Effector memory CD4-positive, alpha-beta T cell (primary cell): ENCODE measurements around the gene PARD3B.

Experiments
- DNase-seq, 3 donors: peaks; one replicate each; pipeline ENCODE4 v3.0.0-alpha.2; 2020
- H3K27ac ChIP-seq: 2 replicates; pipeline ENCODE4 v1.7.0; 2013; ENCODE audit warnings: mild to moderate bottlenecking, low read length, moderate library complexity; ENCODE audit not compliant: insufficient read depth, poor library complexity, severe bottlenecking
- H3K27me3 ChIP-seq: replicated peaks from 2 replicates; pipeline ENCODE4 v1.7.0; 2013; ENCODE audit warnings: mild to moderate bottlenecking, low read length; ENCODE audit not compliant: insufficient read depth, control insufficient read depth, poor library complexity, severe bottlenecking
- H3K36me3 ChIP-seq: 2 replicates; pipeline ENCODE4 v1.7.0; 2013; ENCODE audit warnings: mild to moderate bottlenecking, low read length, moderate library complexity; ENCODE audit not compliant: control insufficient read depth, insufficient read depth
- H3K4me1 ChIP-seq: 2 replicates; pipeline ENCODE4 v1.7.0; 2013; ENCODE audit warnings: low read length, mild to moderate bottlenecking; ENCODE audit not compliant: control insufficient read depth, insufficient read depth, poor library complexity, severe bottlenecking
- H3K4me3 ChIP-seq: 2 replicates; pipeline ENCODE4 v1.7.0; 2013; ENCODE audit warnings: low read length, low read depth, mild to moderate bottlenecking; ENCODE audit not compliant: insufficient read depth, poor library complexity, severe bottlenecking
- H3K9me3 ChIP-seq: 2 replicates; pipeline ENCODE4 v1.7.0; 2013; ENCODE audit warnings: mild to moderate bottlenecking, low read length, moderate library complexity; ENCODE audit not compliant: control insufficient read depth

The PARD3B gene

DNA sequence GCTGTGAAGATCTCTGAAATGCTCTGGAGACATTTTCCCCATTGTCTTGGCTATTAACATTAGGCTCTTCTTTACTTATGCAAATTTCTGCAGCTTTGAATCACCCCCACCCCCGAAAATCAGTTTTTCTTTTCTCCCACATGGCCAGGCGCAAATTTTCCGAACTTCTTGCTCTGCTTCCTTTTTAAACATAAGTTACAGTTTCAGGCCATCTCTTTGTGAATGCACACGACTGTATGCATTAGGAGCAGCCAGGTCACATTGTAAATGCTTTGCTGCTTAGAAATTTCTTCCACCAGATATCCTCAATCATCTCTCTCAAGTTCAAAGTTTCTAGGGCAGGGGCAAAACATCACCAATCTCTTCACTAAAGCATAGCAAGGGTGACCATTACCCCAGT, 106.8 kb downstream of the PARD3B start:
- Histone ChIP-seq H3K27ac (no peak overlapping the region), H3K4me1 (no peaks in the 10 kb centered on the region), H3K36me3 (no peaks in the 10 kb centered on the region), H3K9me3 (no peaks in the 10 kb centered on the region), H3K27me3 (no peaks in the 10 kb centered on the region), H3K4me3 (no peak overlapping the region)
- no peak for DNase-seq

DNA sequence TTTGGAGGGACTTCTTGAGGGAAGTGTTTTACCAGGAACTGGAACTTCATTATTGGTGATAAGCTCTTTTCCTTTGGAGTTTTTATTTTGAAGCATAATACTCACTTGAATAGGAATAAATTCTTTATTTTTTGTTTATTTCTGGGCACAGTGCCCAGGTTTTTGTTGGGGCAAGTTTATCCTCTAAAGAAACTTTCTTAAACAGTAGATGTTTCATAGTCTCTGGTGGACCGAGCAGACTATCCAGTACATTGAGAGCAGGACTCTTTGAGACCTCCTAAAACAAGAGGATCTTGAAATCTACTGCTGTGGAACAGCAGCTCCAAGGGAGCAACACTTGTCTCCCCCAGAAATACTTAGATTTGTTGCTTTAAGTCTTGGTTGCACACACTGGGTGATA, 109.4 kb downstream of the PARD3B start:
- H3K27ac ChIP-seq, result no peak overlapping the region

DNA sequence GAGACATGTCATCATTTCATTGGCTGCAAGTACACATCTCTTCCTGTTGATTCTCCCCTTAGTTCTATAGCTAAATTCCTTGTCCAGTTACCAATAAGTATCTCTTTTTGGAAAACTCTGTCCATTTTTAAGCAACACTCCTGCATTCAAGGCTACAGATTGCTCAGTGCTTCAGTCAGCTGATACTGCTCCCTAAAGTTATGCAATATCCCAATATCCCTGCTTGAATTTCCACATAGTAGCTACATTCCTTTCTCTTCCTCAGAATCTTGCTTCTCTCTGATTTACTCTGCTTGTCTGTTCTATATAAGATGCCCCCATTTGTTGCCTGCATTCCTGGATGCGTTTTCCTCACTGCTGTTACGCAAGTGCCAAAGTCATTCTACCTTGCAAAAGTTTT, 109.8 kb downstream of the PARD3B start:
- no peak overlapping the region for H3K4me3 ChIP-seq
- no peak overlapping the region for H3K27ac ChIP-seq
- no peak for DNase-seq
- H3K4me1 ChIP-seq, result no peaks in the 10 kb centered on the region
- H3K36me3 ChIP-seq, result no peaks in the 10 kb centered on the region
- H3K27me3 ChIP-seq, result no peaks in the 10 kb centered on the region
- no peaks in the 10 kb centered on the region for H3K9me3 ChIP-seq

More for the DNA sequence above, 109.4 kb downstream of the PARD3B start:
- DNase-seq, result no peak
- H3K27me3 ChIP-seq, result no peaks in the 10 kb centered on the region
- no peaks in the 10 kb centered on the region for H3K4me1 ChIP-seq
- no peaks in the 10 kb centered on the region for H3K9me3 ChIP-seq
- H3K36me3 ChIP-seq, result no peaks in the 10 kb centered on the region
- no peak overlapping the region for H3K4me3 ChIP-seq

DNA sequence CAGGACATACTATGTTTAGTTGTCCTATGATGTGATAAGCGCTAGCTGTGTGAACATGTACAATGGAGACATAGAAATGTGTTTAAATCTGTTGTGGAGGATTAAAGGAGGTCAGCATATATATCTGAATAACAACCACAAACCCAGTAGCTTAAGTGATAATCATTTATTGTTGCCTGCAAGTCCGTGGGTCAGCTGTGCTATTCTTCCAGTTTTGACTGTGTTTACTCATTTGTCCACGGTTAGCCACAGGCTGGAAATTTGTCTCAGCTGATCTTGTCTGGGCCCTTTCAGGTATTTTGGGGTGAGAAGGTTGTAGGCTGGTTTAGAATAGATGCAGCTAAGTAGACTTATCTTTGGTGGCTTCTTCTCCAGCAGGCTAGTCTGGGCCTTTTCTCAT, 110.4 kb downstream of the PARD3B start:
- H3K27ac ChIP-seq, result no peak overlapping the region
- H3K9me3 ChIP-seq, result no peaks in the 10 kb centered on the region
- H3K36me3 ChIP-seq, result no peaks in the 10 kb centered on the region
- H3K4me3 ChIP-seq, result no peak overlapping the region
- H3K4me1 ChIP-seq, result no peaks in the 10 kb centered on the region
- DNase-seq, result no peak
- no peaks in the 10 kb centered on the region for H3K27me3 ChIP-seq

DNA sequence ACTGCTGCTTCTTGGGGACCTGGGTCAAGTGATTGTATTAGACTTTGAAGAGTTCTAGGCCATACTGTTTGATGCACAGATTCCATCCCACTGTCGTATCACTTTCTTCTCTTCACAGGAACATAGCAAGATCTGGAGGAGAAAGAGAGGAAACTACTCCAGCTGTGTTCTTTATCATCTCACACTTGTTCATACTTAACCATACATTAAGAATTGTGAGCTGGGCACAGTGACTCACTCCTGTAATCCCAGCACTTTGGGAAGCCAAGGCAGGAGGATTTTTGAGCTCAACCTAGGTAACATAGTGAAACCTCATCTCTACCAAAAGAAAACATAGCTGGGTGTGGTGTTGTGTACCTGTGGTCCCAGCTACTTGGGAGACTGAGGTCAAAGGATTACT, 111.7 kb downstream of the PARD3B start:
- Histone ChIP-seq H3K9me3 (no peaks in the 10 kb centered on the region), H3K27ac (no peak overlapping the region), H3K4me1 (no peaks in the 10 kb centered on the region), H3K4me3 (no peak overlapping the region), H3K27me3 (no peaks in the 10 kb centered on the region), H3K36me3 (no peaks in the 10 kb centered on the region)
- DNase-seq, result no peak

DNA sequence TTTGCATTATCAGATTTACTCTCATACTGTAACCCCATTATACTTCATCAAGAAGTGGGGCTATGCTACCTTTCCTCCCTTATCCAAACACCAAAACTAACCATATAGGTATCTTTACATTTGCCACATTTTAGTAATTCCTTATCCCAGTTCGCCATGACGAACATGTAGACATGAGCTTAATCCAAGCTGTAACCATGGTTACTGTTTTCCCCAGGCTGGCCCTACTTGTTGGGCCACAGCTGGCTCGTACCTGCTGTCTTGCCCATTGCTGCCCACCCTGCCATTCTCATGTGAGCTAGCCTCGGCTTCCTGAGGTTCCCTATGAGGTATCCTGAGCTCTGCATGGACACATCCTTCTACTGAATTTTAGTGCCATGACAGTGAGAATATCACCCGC, 117.7 kb downstream of the PARD3B start:
- no peaks in the 10 kb centered on the region for H3K27me3 ChIP-seq
- no peak overlapping the region for H3K4me3 ChIP-seq
- no peaks in the 10 kb centered on the region for H3K9me3 ChIP-seq
- H3K4me1 ChIP-seq, result no peaks in the 10 kb centered on the region
- no peaks in the 10 kb centered on the region for H3K36me3 ChIP-seq
- no peak for DNase-seq
- no peak overlapping the region for H3K27ac ChIP-seq

DNA sequence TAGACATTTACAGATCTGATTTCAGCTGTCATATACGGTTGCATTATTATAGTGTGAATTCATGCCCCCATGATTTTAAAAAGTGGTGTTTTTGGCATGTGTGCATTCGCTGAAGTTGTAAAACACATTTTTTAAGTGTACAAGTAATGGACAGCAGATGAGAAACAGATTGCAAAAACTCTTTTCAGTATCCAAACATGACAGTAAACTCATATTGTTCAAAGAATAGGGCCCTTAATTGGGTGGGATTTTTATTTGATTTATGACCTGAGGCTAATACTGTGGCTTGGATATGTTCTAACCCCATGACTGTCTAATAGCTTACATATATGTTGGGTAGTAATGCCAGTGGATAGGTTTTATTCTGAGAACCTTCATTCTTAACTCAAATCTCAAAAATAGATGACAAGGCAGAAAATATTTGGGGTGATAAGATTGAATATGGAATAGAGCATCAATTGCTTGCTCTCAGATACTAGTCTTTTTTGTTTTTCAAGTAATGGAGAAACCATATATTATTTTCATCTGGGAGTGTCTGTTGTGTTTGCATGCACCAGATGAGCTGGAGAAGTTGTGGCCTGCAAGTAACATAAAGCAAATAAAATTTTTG, 118.6 kb downstream of the PARD3B start:
- no peak for DNase-seq
- no peaks in the 10 kb centered on the region for H3K36me3 ChIP-seq
- no peaks in the 10 kb centered on the region for H3K27me3 ChIP-seq
- H3K4me3 ChIP-seq, result no peak overlapping the region
- no peaks in the 10 kb centered on the region for H3K9me3 ChIP-seq
- H3K27ac ChIP-seq, result no peak overlapping the region
- no peaks in the 10 kb centered on the region for H3K4me1 ChIP-seq

DNA sequence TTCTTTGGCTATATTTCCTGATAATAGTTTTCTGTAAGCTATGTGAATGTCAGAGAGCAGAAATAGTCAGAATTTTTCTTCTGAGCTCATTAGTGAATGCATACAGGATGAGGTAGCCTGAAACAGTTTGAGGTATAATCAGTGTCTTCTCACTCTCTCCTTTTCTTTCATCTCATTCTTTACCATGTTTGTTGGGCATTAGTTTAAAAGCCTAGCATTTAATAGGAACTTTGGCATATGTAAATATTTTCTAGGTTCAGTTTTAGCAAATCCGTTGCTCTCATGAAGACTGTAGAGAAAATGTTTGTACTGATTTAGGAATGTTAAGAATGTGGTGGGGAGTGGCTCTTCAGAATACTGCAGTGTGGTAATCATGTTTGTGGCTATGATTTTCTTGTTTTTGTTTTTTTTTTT, 119.4 kb downstream of the PARD3B start:
- Histone ChIP-seq H3K4me1 (no peaks in the 10 kb centered on the region), H3K27me3 (no peaks in the 10 kb centered on the region), H3K27ac (no peak overlapping the region), H3K9me3 (no peaks in the 10 kb centered on the region), H3K4me3 (no peak overlapping the region), H3K36me3 (no peaks in the 10 kb centered on the region)
- DNase-seq, result no peak

DNA sequence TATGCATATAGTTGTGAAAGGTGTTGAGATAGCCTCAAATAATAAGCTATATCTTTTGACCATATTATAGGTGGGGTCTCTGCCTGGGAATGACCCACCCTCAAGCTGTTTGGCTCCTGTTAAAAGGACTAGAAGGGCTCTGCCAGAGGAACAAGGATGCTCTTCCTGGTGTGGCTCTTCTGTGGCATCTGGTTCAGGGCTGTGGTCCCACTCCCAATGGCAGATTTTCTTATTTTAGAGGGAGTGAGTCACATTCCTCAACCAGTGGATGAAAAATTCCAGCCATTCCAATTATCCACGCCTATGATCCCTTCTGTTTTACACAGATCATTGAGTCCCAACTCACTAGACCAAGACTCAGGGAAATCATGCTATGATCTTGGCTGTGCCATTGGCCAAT, 119.9 kb downstream of the PARD3B start:
- no peaks in the 10 kb centered on the region for H3K9me3 ChIP-seq
- no peak overlapping the region for H3K27ac ChIP-seq
- H3K36me3 ChIP-seq, result no peaks in the 10 kb centered on the region
- H3K4me1 ChIP-seq, result no peaks in the 10 kb centered on the region
- H3K27me3 ChIP-seq, result no peaks in the 10 kb centered on the region
- DNase-seq, result no peak
- no peak overlapping the region for H3K4me3 ChIP-seq

DNA sequence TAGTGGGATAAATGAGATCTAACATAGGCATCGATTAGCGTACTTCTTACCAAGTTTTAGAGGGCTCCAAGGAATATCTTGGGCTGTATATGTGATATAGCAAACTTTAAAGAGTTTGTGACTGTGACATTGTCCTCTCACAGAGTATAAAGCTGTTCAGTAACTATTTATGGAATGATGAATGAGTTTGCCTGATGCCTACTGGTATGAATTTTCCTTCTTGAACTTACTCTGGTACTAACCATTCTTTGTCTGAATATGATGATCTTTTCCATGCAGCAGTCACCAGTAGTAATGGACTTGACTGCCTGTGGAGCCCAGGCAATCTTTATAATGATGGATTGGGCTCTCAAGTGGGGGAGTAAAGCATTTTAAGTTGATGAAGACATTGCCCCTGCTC, 120.5 kb downstream of the PARD3B start:
- no peaks in the 10 kb centered on the region for H3K27me3 ChIP-seq
- H3K9me3 ChIP-seq, result no peaks in the 10 kb centered on the region
- no peak overlapping the region for H3K27ac ChIP-seq
- no peak for DNase-seq
- no peak overlapping the region for H3K4me3 ChIP-seq
- no peaks in the 10 kb centered on the region for H3K36me3 ChIP-seq
- no peaks in the 10 kb centered on the region for H3K4me1 ChIP-seq
